PFSK-1 (cell line): ENCODE results near the gene VPS16. TPM values are rescaled to one million over a fixed set of nuclear protein-coding genes. Genes with fewer than 3 reads are reported as not detected.

Source experiments
- FOXP2 ChIP-seq: optimal IDR thresholded peaks from 2 replicates; pipeline ENCODE3; 2011; ENCODE audit warnings: borderline replicate concordance, control low read depth, inconsistent platforms; ENCODE audit not compliant: insufficient read depth; ENCODE audit errors: extremely low read length, extremely low read depth
- POLR2AphosphoS5 ChIP-seq: IDR thresholded peaks from 2 replicates; pipeline ENCODE4 v1.6.1; 2012; ENCODE audit warnings: low read depth, mild to moderate bottlenecking, control low read depth, low read length, moderate library complexity
- REST ChIP-seq, 2 experiments: IDR thresholded peaks; 2 replicates each; pipeline versions ENCODE4 v1.6.1 to v1.8.0; 2011 to 2012; ENCODE audit warnings: low read depth in 2 of 2, low read length in 2 of 2, control low read depth in 1 of 2, inconsistent platforms in 1 of 2, mild to moderate bottlenecking in 1 of 2, moderate library complexity in 1 of 2; ENCODE audit not compliant: insufficient read depth in 1 of 2
- SIN3A ChIP-seq: IDR thresholded peaks from 2 replicates; pipeline ENCODE4 v1.6.1; 2012; ENCODE audit warnings: mild to moderate bottlenecking, low read length, moderate library complexity, borderline replicate concordance; ENCODE audit not compliant: insufficient read depth
- TAF1 ChIP-seq: IDR thresholded peaks from 2 replicates; pipeline ENCODE4 v1.6.1; 2012; ENCODE audit warnings: low read length, control low read depth, borderline replicate concordance; ENCODE audit not compliant: insufficient read depth
- polyA plus RNA-seq: library from polyadenylated mRNA; unstranded; fragments of >200 nt; gene quantifications from one replicate; pipeline ENCODE4 v1.2.1, GENCODE V29; 2012; ENCODE audit warnings: low read depth, missing spikeins; ENCODE audit not compliant: insufficient read length

VPS16 gene
- polyA plus RNA-seq: 57.9 TPM

GRCh38 chr20:2840138-2840966, at the start of gene VPS16, which contains the start of gene PCED1A:
TSS of gene VPS16 (plus strand) at chr20:2840745. CDS start at chr20:2840775, 30 bp downstream.
TSS of gene PCED1A (minus strand) at chr20:2840655. CDS start at chr20:2839912, 743 bp downstream.
- peak; percentile 85 for TF ChIP-seq TAF1
- no peak for TF ChIP-seq REST (IDR thresholded peaks at IDR 0.05; ENCODE audit: insufficient read depth in 1 of 2, low read depth in 2 of 2, low read length in 2 of 2)
- TF ChIP-seq POLR2AphosphoS5: peak; percentile 71; the same call in 1 of the 2 replicates
- no peak for TF ChIP-seq FOXP2
- peak; percentile 91; the same call in 1 of the 2 replicates for TF ChIP-seq SIN3A

- TF ChIP-seq FOXP2: no peak
- TF ChIP-seq TAF1: no peak
- no peak for TF ChIP-seq POLR2AphosphoS5
- no peak for TF ChIP-seq REST (IDR thresholded peaks at IDR 0.05; ENCODE audit: insufficient read depth in 1 of 2, low read depth in 2 of 2, low read length in 2 of 2)
- no peak for TF ChIP-seq SIN3A
These were observed 47.1 kb upstream of the VPS16 start for GRCh38 chr20:2793471-2793870.

DNA sequence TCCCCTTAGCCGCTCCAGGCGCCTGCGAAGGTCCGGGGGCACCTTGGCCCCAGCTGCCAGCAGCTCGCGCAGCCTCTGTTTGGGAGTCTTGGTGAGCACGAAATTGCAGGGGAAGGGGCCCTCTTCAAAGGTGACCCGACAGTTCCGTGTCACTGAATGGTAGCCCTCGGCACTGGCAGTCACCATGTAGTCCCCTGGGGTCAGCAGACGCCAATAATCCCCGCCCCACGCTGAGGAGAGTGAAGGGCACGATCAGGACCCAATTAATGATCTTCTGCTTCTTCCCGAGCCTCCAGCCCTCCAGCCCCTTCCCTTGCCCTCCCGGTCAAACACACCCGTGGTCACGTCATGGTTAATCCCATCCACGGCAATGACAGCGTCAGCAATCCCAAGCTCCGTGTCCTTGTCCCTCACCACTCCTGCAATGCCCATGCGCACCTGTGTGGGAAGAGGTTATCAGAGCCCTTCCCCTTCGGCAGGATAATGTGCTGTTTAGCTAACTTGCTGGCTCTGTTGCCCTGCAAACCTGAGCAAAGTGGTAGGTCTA, 46.3 kb upstream of the VPS16 start:
- TF ChIP-seq REST (IDR thresholded peaks at IDR 0.05; ENCODE audit: insufficient read depth in 1 of 2, low read depth in 2 of 2, low read length in 2 of 2): no peak
- no peak for TF ChIP-seq TAF1
- no peak for TF ChIP-seq FOXP2
- no peak for TF ChIP-seq SIN3A
- TF ChIP-seq POLR2AphosphoS5: no peak; the same call in 1 of the 2 replicates

GRCh38 chr20:2794866-2795447, 45.6 kb upstream of the VPS16 start:
- TF ChIP-seq REST (IDR thresholded peaks at IDR 0.05; ENCODE audit: insufficient read depth in 1 of 2, low read depth in 2 of 2, low read length in 2 of 2): no peak
